ENCODE results near the gene MDGA2. TPM values are rescaled to one million over a fixed set of nuclear protein-coding genes. Genes with fewer than 3 reads are reported as not detected.

MDGA2 gene
- total RNA-seq, 2 experiments from 2014 or later, result not detected

GRCh38 chr14:47500369-47500768, 175.0 kb downstream of the MDGA2 start:
- H3K4me3 Mint-ChIP-seq, result no peak overlapping the region
- no peak for ATAC-seq (ENCODE audit: low read depth)
- no peaks in the 10 kb centered on the region for H3K36me3 Mint-ChIP-seq
- H3K27ac Mint-ChIP-seq, result no peak overlapping the region
- H3K4me1 Mint-ChIP-seq, result no peaks in the 10 kb centered on the region
- H3K27me3 Mint-ChIP-seq, result no peaks in the 10 kb centered on the region
- POLR2A ChIA-PET, result no interaction called here
- no peak for DNase-seq
- no peaks in the 10 kb centered on the region for H3K9me3 Mint-ChIP-seq

- POLR2A ChIA-PET, result no interaction called here
- peaks cover 4% of the 10 kb centered on the region for H3K9me3 Mint-ChIP-seq
- no peak for DNase-seq
- H3K27me3 Mint-ChIP-seq, result no peaks in the 10 kb centered on the region
- H3K36me3 Mint-ChIP-seq, result no peaks in the 10 kb centered on the region
- no peak for ATAC-seq (ENCODE audit: low read depth)
- no peak overlapping the region for H3K27ac Mint-ChIP-seq
- H3K4me3 Mint-ChIP-seq, result no peak overlapping the region
- H3K4me1 Mint-ChIP-seq, result no peaks in the 10 kb centered on the region
Observed at GRCh38 chr14:47490766-47491165, 184.6 kb downstream of the MDGA2 start.

GRCh38 chr14:47490353-47490752, 185.1 kb downstream of the MDGA2 start:
- Mint-ChIP-seq H3K4me3 (no peak overlapping the region), H3K27ac (no peak overlapping the region), H3K4me1 (no peaks in the 10 kb centered on the region), H3K9me3 (peaks cover 4% of the 10 kb centered on the region), H3K27me3 (no peaks in the 10 kb centered on the region), H3K36me3 (no peaks in the 10 kb centered on the region)
- POLR2A ChIA-PET, result no interaction called here
- DNase-seq (no peak), ATAC-seq (ENCODE audit: low read depth) (no peak)

- no peak for ATAC-seq (ENCODE audit: low read depth)
- no peak for DNase-seq
- H3K9me3 Mint-ChIP-seq, result peaks cover 5% of the 10 kb centered on the region
- no peak overlapping the region for H3K4me3 Mint-ChIP-seq
- H3K4me1 Mint-ChIP-seq, result no peaks in the 10 kb centered on the region
- no peak overlapping the region for H3K27ac Mint-ChIP-seq
- H3K36me3 Mint-ChIP-seq, result no peaks in the 10 kb centered on the region
- POLR2A ChIA-PET, result no interaction called here
- no peaks in the 10 kb centered on the region for H3K27me3 Mint-ChIP-seq
Observed at GRCh38 chr14:47485421-47485820, 190.0 kb downstream of the MDGA2 start.

- ATAC-seq (ENCODE audit: low read depth) (no peak), DNase-seq (no peak)
- no peaks in the 10 kb centered on the region for H3K27me3 Mint-ChIP-seq
- POLR2A ChIA-PET, result no interaction called here
- H3K27ac Mint-ChIP-seq, result no peak overlapping the region
- no peaks in the 10 kb centered on the region for H3K4me1 Mint-ChIP-seq
- no peaks in the 10 kb centered on the region for H3K36me3 Mint-ChIP-seq
- peaks cover 5% of the 10 kb centered on the region for H3K9me3 Mint-ChIP-seq
- H3K4me3 Mint-ChIP-seq, result no peak overlapping the region
Observed at GRCh38 chr14:47483449-47483848, 192.0 kb downstream of the MDGA2 start.

- peaks cover 8% of the 10 kb centered on the region for H3K9me3 Mint-ChIP-seq
- H3K27ac Mint-ChIP-seq, result no peak overlapping the region
- POLR2A ChIA-PET, result no interaction called here
- no peak overlapping the region for H3K4me3 Mint-ChIP-seq
- H3K36me3 Mint-ChIP-seq, result no peaks in the 10 kb centered on the region
- DNase-seq (no peak), ATAC-seq (ENCODE audit: low read depth) (no peak)
- no peaks in the 10 kb centered on the region for H3K4me1 Mint-ChIP-seq
- no peaks in the 10 kb centered on the region for H3K27me3 Mint-ChIP-seq
Observed at GRCh38 chr14:47471075-47471474, 204.3 kb downstream of the MDGA2 start.

- H3K36me3 Mint-ChIP-seq, result no peaks in the 10 kb centered on the region
Observed at GRCh38 chr14:47466916-47467315, 208.5 kb downstream of the MDGA2 start.

GRCh38 chr14:47454025-47454424, 221.4 kb downstream of the MDGA2 start:
- Mint-ChIP-seq H3K27me3 (no peaks in the 10 kb centered on the region), H3K4me3 (no peak overlapping the region), H3K27ac (no peak overlapping the region), H3K36me3 (no peaks in the 10 kb centered on the region), H3K9me3 (no peaks in the 10 kb centered on the region), H3K4me1 (no peaks in the 10 kb centered on the region)
- POLR2A ChIA-PET, result no interaction called here
- DNase-seq (no peak), ATAC-seq (ENCODE audit: low read depth) (no peak)

More at GRCh38 chr14:47466916-47467315, 208.5 kb downstream of the MDGA2 start:
- ATAC-seq (ENCODE audit: low read depth) (no peak), DNase-seq (no peak)
- Mint-ChIP-seq H3K4me1 (no peaks in the 10 kb centered on the region), H3K27me3 (no peaks in the 10 kb centered on the region), H3K9me3 (no peaks in the 10 kb centered on the region), H3K27ac (no peak overlapping the region), H3K4me3 (no peak overlapping the region)
- POLR2A ChIA-PET, result no interaction called here

- ATAC-seq (ENCODE audit: low read depth) (no peak), DNase-seq (no peak)
- Mint-ChIP-seq H3K4me3 (no peak overlapping the region), H3K27ac (no peak overlapping the region), H3K27me3 (no peaks in the 10 kb centered on the region), H3K36me3 (no peaks in the 10 kb centered on the region), H3K9me3 (no peaks in the 10 kb centered on the region), H3K4me1 (no peaks in the 10 kb centered on the region)
- POLR2A ChIA-PET, result no interaction called here
Observed at GRCh38 chr14:47447076-47447475, 228.3 kb downstream of the MDGA2 start.

GRCh38 chr14:47442211-47442610, 233.2 kb downstream of the MDGA2 start:
- H3K4me3 Mint-ChIP-seq, result no peak overlapping the region
- no peak overlapping the region for H3K27ac Mint-ChIP-seq
- no peaks in the 10 kb centered on the region for H3K36me3 Mint-ChIP-seq
- no peak for ATAC-seq (ENCODE audit: low read depth)
- no peaks in the 10 kb centered on the region for H3K4me1 Mint-ChIP-seq
- no peak for DNase-seq
- H3K9me3 Mint-ChIP-seq, result no peaks in the 10 kb centered on the region
- no peaks in the 10 kb centered on the region for H3K27me3 Mint-ChIP-seq
- POLR2A ChIA-PET, result no interaction called here

GRCh38 chr14:47439953-47440352, 235.5 kb downstream of the MDGA2 start:
- no peaks in the 10 kb centered on the region for H3K9me3 Mint-ChIP-seq
- POLR2A ChIA-PET, result no interaction called here
- no peaks in the 10 kb centered on the region for H3K27me3 Mint-ChIP-seq

GRCh38 chr14:47438650-47439140, 236.7 kb downstream of the MDGA2 start:
- POLR2A ChIA-PET, result no interaction called here
- no peaks in the 10 kb centered on the region for H3K36me3 Mint-ChIP-seq
- DNase-seq, result no peak
- H3K4me3 Mint-ChIP-seq, result no peak overlapping the region
- H3K27me3 Mint-ChIP-seq, result no peaks in the 10 kb centered on the region
- no peak overlapping the region for H3K27ac Mint-ChIP-seq
- H3K9me3 Mint-ChIP-seq, result no peaks in the 10 kb centered on the region
- ATAC-seq (ENCODE audit: low read depth), result no peak
- H3K4me1 Mint-ChIP-seq, result no peaks in the 10 kb centered on the region

More at GRCh38 chr14:47439953-47440352, 235.5 kb downstream of the MDGA2 start:
- no peak overlapping the region for H3K4me3 Mint-ChIP-seq
- H3K36me3 Mint-ChIP-seq, result no peaks in the 10 kb centered on the region
- H3K4me1 Mint-ChIP-seq, result no peaks in the 10 kb centered on the region
- DNase-seq, result no peak
- no peak overlapping the region for H3K27ac Mint-ChIP-seq
- no peak for ATAC-seq (ENCODE audit: low read depth)

- POLR2A ChIA-PET, result no interaction called here
- H3K27me3 Mint-ChIP-seq, result no peaks in the 10 kb centered on the region
- H3K4me3 Mint-ChIP-seq, result no peak overlapping the region
- no peaks in the 10 kb centered on the region for H3K36me3 Mint-ChIP-seq
- DNase-seq, result no peak
- ATAC-seq (ENCODE audit: low read depth), result no peak
- H3K27ac Mint-ChIP-seq, result no peak overlapping the region
- H3K9me3 Mint-ChIP-seq, result no peaks in the 10 kb centered on the region
- no peaks in the 10 kb centered on the region for H3K4me1 Mint-ChIP-seq
Observed at GRCh38 chr14:47435331-47435965, 240.0 kb downstream of the MDGA2 start.

GRCh38 chr14:47427629-47428028, 247.8 kb downstream of the MDGA2 start:
- ATAC-seq (ENCODE audit: low read depth) (no peak), DNase-seq (no peak)
- POLR2A ChIA-PET, result no interaction called here
- no peaks in the 10 kb centered on the region for H3K27me3 Mint-ChIP-seq
- no peak overlapping the region for H3K4me3 Mint-ChIP-seq
- no peak overlapping the region for H3K27ac Mint-ChIP-seq
- H3K9me3 Mint-ChIP-seq, result no peaks in the 10 kb centered on the region
- H3K4me1 Mint-ChIP-seq, result no peaks in the 10 kb centered on the region
- H3K36me3 Mint-ChIP-seq, result no peaks in the 10 kb centered on the region

- DNase-seq, result no peak
- Mint-ChIP-seq H3K9me3 (no peaks in the 10 kb centered on the region), H3K36me3 (no peaks in the 10 kb centered on the region), H3K27ac (no peak overlapping the region), H3K4me1 (no peaks in the 10 kb centered on the region), H3K4me3 (no peak overlapping the region), H3K27me3 (no peaks in the 10 kb centered on the region)
- POLR2A ChIA-PET, result no interaction called here
- ATAC-seq (ENCODE audit: low read depth), result no peak
Observed at GRCh38 chr14:47425302-47425701, 250.1 kb downstream of the MDGA2 start.

Data from activated naive CD8-positive, alpha-beta T cell treated with anti-CD3 and anti-CD28 coated beads, Interleukin-2, amount 10 ng/mL, durations not matched to agents 7 days and 5 days (primary cell).